ENCODE data around the gene EIF4EBP3.
A peak's percentile ranks its signal among the peaks of the same experiment; 100 is the strongest.

EIF4EBP3 gene

DNA sequence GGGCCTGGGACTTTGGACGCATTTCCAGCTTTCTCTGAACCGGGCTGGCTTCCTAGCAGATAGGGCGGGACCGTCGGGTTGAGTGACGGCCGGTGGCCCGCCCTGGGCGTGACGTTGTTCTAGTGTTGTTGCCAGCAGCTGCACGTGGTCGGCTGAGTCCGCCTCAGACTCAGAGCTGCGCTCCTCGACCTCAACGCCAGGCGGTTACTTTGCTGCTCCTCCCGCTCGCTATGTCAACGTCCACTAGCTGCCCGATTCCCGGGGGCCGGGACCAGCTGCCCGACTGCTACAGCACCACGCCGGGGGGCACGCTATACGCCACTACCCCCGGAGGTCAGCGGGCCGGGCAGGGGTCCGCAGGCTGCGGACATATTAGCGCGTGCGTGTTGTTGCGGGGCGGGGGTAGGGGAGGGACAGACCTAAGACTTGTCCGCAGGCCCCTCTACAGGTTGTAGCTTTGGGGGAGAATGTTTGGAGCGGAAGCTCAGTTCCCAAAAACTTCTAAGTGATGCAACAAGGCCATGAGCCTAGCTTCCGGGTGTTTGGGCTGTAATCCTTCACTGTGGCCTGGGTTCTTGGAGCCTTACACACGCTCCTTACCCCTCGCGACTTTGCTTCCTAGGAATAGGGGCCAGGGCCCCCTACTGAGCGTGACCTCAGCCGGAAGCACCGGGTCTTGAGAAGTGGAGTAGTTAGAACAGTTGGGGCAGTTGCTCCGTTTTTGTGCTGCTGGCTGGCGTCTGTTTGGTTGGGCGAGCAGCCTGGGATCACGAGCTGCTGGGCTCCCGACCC lies at the start of gene EIF4EBP3:
TSS of gene EIF4EBP3 (plus strand) at position 155 of the 792 bp plus-strand sequence. CDS start at position 231, 76 bp downstream.
- peak; percentile 42 for DNase-seq

DNA sequence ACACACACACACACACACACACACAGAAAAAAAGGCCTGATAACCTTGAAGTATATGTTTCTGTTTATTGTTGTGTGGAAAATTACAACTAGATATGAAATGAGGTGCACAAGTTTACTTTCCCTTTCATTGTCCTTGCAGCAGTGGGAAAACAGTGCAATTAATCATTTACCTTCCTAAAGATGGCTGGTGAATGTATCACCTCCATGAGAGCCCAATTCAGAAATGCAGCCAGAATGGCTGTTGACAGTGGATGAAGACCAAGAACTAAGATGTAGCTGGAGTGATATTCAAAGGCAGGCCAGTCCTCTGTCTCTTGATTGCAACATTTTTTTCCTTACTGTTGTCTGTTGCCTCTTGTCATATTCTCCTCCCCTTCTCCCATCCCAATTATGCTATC lies 49.6 kb upstream of the EIF4EBP3 start:
- no peak for DNase-seq

DNA sequence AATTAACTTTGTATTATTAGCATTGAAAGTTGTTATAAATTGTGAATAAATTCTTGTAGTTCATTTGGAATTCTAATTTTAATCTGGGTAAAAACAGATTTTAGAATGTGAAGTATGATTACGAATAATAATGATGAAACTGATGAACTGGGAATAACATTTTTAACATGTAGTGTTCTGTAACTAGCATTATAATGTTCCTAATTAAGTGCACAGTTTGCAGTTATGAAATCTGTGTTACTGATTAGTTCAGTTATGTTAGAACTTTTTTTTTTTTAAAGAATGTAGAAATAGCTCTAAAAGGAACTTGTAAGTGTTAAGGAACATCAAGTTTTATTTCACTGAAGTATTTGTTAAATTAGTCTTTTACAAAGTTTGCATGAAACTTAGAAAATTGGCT lies 48.9 kb upstream of the EIF4EBP3 start:
- DNase-seq = no peak

DNA sequence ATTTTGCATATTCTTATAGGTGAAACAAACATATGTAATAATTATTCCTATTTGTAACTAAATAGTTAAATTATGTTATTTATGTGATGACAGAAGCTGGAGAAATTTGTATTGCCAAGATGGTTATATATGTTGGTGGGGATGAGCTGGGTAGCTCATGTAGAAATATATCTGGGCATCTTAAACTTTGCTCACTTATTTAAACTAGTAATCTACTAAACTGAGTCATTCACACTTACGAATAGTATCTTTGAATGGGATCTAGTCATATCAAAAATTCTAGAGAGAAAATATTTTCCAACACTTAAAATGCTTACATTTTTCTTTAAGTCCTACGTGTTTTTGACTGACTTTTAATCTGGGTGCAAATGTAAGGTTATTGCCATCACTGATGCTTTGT lies 44.6 kb upstream of the EIF4EBP3 start:
- no peak for DNase-seq

DNA sequence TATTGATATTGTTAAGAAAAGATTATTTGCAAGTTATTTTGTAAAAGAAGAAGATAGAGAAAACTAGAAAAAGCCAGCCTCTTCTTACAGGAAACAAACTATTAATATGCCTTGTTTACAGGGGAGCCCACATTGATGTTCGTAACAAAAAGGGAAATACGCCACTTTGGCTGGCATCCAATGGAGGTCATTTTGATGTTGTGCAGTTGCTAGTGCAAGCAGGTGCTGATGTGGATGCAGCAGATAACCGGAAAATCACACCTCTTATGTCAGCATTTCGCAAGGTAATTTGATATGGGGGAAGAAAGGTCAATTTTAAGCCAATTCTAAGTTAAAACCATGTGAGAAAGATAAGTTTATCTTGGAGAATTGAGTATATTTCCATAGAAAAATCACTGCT lies 37.6 kb upstream of the EIF4EBP3 start:
- DNase-seq = no peak

DNA sequence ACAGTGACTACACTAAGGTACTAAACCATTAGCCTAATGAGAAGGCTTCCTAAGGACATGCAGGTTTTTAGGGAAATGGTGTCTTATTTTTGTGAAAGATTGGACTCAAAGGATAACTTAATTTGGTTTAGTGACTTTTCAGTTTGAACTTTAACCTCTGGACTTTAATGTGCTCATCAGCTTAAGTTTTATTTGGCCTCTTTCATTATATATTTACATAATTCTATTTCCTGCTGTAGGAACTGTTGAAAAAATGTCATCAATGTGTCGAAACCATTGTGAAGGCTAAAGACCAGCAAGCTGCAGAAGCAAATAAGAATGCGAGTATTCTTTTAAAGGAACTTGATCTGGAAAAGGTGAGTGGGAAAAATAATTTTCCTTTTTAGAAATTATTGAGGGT lies 34.3 kb upstream of the EIF4EBP3 start:
- DNase-seq = no peak

DNA sequence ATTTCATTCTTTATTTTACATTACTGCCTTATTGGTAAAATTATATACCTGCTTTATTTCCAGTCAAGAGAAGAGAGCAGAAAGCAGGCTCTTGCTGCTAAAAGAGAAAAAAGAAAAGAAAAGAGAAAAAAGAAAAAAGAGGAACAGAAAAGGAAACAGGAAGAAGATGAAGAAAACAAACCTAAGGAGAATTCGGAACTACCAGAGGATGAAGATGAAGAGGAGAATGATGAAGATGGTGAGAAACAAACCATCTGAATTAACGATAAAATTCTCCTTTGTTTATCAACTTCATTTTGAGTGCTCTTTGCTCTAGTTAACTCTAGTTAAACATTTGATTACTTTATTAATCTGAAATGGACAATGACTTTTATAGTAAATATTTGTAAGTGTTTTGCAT lies 23.5 kb upstream of the EIF4EBP3 start:
- no peak for DNase-seq

DNA sequence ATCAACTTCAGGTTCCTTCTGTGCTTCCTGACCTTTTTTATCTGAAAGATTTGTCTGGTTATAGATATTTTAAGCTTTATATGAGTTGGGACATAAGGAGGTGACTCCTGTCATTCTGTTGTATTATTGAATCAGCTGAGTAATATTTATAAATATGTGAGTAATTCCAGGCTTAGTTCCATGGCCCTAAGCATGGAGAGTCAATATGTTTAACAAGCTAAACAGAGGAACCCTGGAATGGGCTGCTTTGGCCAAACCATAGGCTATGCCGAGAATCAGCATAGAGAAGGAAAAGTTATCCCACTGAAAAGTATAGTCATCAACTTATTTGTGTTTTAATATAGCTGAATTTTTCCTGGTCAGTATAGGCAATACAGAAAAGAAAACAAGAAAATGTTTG lies 7.2 kb upstream of the EIF4EBP3 start:
- DNase-seq = no peak

DNA sequence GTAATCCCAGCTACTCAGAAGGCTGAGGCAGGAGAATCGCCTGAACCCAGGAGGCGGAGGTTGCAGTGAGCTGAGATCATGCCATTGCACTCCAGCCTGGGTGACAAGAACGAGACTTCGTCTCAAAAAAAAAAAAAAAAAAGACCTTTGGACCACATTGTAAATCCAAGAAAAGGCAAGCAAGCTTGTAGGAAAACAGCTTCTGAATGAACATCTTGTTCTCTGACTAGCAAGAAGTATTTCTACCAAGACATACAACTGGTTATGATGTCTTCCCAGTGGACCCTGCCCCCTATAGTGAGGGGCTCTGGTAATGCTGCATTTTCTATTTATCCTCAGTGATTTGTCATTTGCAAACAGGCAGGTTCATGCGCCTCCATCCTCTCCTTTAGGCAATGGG lies 4.5 kb upstream of the EIF4EBP3 start:
- no peak for DNase-seq

DNA sequence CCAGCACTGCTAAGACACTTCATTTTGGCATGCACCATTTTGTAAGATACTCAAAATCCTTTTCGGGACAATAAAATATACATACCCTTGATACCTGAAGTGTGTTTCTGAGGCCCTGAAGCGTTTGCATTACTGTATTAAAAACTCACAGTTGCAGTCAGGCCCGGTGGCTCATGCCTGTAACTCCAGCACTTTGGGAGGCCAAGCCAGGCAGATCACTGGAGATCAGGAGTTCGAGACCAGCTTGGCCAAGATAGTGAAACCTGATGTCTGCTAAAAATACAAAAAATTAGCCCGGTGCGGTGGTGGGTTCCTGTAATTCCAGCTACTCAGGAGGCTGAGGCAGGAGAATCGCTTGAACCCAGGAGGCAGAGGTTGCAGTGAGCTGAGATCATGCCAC lies 2.5 kb upstream of the EIF4EBP3 start:
- no peak for DNase-seq

DNA sequence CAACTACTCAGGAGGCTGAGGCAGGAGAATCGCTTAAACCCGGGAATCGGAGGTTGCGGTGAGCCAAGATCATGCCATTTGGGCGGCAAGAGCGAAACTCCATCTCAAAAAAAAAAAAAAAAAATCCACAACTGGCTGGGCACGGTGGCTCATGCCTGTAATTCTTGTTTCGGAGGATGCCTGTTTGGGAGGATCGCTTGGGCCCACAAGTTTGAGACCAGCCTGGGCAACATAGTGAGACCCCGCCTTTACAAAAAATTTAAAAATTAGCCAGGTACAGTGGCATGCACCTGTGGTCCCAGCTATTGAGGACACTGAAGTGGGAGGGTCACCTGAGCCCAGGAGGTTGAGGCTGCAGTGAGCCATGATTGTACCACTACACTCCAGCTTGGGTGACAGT lies 1.9 kb upstream of the EIF4EBP3 start:
- DNase-seq = no peak

DNA sequence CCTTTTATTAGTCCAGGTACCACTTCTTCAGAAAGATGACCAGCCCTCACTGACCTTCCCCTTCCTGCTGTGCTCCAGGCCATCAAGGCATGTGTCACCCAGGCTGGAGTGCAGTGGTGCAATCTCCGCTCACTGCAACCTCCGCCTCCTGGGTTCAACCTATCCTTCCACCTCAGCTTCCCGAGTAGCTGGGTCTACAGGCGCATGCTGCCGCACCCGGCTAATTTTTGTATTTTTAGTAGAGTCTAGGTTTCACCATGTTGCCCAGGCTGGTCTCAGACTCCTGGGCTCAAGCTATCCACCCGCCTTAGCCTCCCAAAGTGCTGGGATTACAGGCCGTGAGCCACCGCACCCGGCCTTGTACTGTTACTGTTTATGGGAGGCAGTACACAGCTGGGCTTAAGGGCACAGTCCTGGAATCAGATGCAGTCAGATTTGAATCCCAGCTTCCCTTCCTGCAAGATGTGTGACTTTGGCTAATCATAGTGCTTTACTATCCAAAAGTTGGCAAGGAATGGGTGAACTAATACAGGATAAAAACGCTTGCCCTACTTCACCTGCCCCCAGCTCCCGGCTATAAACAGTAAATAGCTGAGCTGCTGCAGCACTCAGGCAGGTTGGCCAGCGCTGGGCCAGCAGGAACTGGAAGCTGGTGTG lies 483 bp upstream of the EIF4EBP3 start:
- DNase-seq = no peak

DNA sequence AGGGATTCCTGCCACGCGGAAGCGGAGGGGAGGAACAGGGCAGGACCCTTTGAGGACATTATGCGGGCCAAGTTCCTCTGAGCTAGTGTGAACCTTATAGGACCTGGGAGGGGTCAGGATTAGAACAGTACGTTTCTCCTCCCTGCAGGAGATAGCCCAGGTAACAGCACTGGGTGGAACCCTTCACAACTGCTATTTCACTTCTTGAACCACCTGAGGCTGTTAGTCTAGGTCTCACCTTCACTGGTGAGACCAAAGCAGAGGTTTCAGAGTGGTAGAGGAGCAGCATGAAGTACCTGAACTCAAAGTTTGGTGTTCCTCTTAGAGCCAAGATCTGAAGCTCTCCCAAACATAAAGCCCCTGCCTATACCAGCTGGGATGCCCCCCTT lies 832 bp downstream of the EIF4EBP3 start:
- DNase-seq = no peak

DNA sequence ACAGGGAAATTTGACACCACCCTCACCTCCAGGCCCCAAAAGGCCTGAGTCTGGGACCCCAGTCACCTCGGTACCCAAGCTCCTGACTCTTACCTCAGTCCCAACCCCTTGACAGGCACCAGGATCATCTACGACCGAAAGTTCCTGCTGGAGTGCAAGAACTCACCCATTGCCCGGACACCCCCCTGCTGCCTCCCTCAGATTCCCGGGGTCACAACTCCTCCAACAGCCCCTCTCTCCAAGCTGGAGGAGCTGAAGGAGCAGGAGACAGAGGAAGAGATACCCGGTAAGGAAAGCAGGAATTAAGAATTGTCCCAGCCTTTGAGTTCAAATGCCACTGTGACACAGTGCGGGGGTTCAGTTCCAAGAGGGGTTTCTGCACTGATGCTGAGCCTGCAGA lies 1.3 kb downstream of the EIF4EBP3 start:
- DNase-seq = no peak

DNA sequence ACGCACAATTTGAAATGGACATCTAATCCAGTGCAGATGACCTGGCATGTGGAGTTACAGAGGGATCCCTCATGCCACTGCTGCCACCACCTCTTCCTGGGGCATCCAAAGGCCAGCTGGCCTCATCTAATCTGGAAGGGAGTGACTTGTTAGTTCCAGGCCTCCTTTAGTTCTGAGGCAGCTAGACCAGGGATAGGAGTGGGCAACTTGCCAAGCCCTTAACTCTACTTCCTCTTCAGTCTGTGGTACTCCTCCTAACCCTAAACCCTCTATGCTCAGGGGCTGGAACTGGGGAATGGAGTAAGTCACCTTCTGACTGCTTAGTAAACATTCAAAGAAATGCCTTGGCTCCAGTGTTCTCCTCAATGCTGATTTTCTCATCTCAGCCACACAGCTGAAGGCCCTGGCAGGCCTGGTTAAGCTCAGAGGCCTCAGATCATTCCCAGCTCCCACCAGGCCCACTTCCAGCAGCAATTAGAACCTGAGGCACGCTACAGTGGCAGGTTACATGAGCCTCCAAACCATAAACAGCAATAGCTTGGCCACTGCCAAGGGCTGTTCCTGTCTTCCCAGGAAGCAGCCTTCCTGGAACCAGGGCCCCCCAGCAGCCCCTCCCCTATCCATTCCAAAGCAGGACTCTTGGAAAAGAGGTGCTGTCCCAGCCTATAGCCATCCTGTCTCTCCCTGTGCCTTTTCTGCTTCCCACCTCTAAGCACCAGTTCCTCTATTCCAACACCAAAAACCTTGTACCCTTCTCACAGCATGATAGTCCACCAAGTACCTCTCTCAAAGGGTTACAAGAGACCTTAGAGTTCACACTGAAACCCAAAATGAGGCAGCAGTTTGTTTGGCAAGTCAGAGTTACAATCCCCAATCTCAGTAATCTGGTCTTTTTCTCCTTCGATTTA lies 2.0 kb downstream of the EIF4EBP3 start:
- peak; percentile 3 for DNase-seq

DNA sequence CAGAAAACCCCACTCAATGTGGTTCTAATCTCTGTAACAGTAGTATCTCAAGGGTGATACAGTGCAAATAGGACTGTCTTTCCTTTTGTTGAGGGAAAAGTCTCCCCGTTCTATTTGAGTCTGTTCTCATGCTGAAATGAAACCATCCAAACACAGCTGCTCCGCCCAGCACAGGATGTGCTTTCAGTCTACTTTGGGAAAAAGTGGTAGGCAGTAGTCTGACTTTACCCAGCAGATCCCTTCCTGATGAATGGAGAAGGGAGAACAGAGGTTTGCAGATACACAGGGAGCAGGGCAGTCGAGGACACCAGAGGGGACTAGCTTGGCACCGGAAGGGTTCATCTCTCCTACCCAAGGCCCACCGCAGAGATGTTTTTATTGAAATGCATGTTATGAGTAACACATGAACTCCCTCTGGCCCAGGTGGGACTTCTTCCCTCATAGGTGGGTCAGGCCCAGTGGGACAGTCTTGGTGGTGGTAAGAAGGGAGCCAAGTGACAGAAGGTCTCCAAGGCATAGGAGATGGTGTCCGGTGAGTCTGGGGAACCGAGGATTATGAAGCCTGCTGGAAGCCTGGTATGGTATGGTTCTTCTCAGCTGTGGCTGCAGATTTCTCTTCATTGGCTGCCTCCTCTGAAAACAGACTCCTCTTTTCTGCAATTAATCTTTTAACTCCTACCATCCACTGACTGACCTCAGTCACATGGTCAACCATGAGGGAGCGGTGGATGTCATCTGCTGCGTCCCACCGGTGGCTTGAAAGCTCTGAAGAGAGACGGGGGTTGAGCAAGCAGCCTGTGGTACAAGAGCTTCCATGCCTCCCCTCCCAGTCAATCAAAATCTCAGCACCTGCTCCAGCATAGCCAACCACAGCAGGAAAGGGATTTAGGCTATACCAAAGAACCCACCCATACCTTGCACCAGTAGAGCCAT lies 3.0 kb downstream of the EIF4EBP3 start:
- DNase-seq = no peak

DNA sequence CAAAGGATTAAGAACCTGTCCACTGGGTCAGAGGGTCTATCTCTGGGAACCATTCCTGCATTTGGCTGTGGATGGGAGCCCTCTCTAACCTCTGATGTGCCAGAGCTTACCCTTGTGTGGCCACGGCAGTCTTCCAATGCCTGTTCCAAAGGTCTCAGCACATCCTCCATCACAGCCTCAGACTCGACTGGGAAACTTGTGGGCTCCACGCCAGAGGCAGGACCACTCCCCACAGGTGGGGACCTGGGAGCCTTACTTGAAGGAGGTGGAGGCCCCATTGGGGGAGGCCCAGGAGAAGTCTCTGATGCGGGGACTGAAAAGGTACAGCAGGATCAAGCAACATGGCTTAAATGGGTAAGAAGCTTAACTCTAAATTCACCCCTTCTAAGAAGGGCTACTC lies 4.4 kb downstream of the EIF4EBP3 start:
- no peak for DNase-seq

DNA sequence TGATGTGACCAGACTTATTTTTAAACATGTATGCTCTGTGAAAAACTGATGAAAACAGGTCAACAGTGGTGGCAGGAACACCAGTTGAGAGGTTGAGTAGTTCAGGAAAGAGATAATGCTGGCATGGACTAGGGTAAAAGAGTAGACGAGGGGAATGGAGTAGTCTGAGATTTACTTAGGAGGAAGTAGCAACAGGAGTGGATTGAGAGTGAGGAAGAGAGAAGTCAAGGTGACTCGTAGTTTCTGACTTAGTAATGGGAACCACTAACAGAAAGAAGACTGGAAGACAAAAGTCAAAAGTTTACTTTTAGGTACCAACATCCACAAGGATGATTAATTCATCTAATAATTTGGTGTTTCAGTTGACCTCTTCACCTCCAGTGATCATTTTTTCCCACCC lies 6.2 kb downstream of the EIF4EBP3 start:
- DNase-seq = no peak

DNA sequence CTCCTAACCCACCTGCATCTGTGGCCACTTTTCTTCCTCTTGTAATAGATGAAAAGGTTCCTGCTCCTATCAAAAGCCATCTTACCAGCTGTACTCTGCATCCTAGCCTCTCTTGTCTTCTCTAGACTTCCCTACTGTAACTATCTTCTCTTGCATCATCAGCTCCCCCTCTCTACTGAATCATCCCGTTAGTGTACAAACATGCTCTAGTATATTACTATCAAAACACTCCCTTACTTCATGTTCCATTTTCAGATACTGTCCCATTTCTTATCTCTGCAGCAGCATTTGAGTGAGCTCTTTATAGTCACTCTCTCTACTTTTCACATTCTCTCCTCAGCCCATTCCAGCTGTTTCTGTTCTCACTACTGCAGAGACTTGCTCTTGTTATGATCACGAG lies 7.0 kb downstream of the EIF4EBP3 start:
- no peak for DNase-seq

DNA sequence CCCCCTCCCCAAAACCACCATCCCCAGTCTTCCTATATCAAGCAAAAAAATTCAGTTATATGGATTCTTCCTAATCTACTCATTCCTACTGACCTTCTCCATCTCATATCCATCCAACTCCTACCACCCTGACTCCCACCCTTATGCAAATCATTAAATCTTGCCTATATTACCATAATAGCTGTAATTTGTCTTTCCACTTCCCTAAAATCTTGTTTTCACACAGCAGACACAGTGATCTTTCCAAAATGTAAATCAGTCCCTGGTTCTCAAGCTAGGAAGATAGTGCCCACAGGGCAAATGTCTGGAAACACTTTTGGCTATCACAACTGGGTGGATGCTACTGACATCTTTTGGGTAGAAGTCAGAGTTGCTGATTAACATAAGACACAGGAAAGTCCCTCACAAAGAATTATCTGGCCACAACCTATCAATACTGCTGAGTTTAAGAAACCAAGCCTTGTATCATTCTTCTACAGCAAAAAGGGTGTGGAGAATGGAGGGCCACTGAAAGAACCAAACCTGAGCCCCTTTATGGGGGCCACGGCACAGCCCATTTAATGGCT lies 8.4 kb downstream of the EIF4EBP3 start:
- no peak for DNase-seq

DNA sequence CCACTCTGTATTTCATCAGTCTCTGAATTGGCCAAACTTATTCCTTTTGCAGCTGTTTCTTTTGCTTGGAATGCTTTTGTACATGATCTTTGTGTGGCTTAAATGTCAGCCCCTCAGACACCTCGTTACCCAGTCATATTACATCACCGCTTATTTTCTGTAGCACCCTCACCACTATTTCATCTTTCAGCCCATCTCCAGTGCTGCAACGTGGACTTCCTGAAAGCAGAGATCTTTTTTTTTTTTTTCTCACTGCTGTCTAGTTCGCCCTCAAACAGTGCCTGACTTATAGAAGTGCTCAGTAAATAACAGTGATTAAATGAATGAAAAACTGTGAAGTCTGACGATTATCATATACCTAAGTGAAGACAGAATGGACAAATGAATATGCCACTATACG lies 9.0 kb downstream of the EIF4EBP3 start:
- no peak for DNase-seq

DNA sequence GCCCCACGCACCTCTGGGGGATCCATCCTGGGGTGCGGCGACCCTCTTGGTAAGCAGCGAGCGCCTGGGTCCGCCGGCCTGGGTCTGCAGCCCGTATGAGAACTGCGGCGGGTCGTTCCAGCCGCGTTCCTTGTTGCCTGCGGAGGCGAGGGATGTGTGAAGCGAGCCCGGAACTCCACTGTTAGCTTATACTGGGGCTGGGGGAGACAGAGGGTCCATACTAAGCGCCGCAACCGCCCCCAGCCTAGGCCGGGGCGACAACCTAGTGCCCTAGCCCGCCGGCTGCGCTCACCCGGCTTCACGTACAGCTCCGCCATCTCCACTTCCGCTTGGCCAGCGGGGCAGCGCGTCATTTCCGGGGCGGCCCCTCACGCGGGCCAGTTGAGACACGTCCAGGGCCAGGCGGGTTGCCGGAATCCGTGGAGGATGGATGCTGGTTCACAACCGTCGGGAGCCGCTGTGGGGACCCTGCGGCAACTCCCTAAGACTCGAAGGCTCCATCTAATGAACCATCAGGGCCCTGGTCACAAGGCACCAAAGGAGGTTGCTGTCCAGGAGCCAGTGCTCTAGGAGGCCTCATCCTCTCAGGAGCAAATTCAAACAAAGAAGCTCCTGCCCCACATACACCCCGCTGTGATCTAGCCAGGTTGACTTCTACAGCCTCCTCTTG lies 9.8 kb downstream of the EIF4EBP3 start, which contains the start of gene SRA1:
TSS of gene SRA1 (minus strand) at position 338 of the 670 bp plus-strand sequence. CDS start at position 317, 21 bp downstream.
- DNase-seq = peak; percentile 76

Data from NCI-H1694 treated with DMSO at 0.1 percent for 48 hours (cell line).